Adrenal gland (tissue), 12 donors: ENCODE results near the gene ZCCHC17. TPM values are rescaled to one million over a fixed set of nuclear protein-coding genes. Genes with fewer than 3 reads are reported as not detected.

Experiments
- DNase-seq, 7 donors: peaks; one replicate each; pipeline ENCODE4 v3.0.0-alpha.2; 2019 to 2020
- H3K27ac ChIP-seq, 5 donors: fragments of 200-600 bp; sonication (generic) in 4 of 5; 1 replicate in 3 of 5; 2 replicates in 2 of 5; pipeline versions ENCODE4 v1.5.1 to v1.8.0; 2016 to 2020; ENCODE audit warnings: mild to moderate bottlenecking in 1 of 5
- H3K27me3 ChIP-seq: fragments of 200-600 bp; 2 replicates; pipeline ENCODE4 v1.8.0; 2021
- H3K36me3 ChIP-seq, 2 donors: fragments of 200-600 bp; replicated peaks in 1 of 2; 1 replicate in 1 of 2; 2 replicates in 1 of 2; pipeline versions ENCODE4 v1.5.1 to v1.8.0; 2018 to 2022
- H3K4me1 ChIP-seq, 2 donors: fragments of 200-600 bp; replicated peaks in 1 of 2; 1 replicate in 1 of 2; 2 replicates in 1 of 2; pipeline versions ENCODE4 v1.5.1 to v1.8.0; 2018 to 2021
- H3K4me3 ChIP-seq, 4 donors: fragments of 200-600 bp; sonication (generic) in 3 of 4; one replicate each; pipeline ENCODE4 v1.5.1; 2016 to 2018
- H3K9me3 ChIP-seq, 3 donors: fragments of 200-600 bp; sonication (generic) in 1 of 3; replicated peaks in 1 of 3; 1 replicate in 2 of 3; 2 replicates in 1 of 3; pipeline versions ENCODE4 v1.5.1 to v1.8.0; 2016 to 2021
- POLR2A ChIP-seq, 2 donors: fragments of 450-650 bp; IDR thresholded peaks; one replicate each; pipeline ENCODE4 v1.6.1; 2017; ENCODE audit warnings: antibody characterized with exemption in 2 of 2, mild to moderate bottlenecking in 2 of 2, moderate library complexity in 1 of 2
- WGBS, 4 donors: extraction: QIAGEN DNeasy Blood & Tissue Kit in 2 of 4; methylation state at CpG; one replicate each; pipeline versions ENCODE4 v1.1.5 to v1.1.7; 2013 to 2017; 5-methylcytosine and 5-hydroxymethylcytosine counted together
- intact Hi-C, 2 donors: fragments of 100-400 bp; cut with DNase I; formaldehyde crosslinking; loops; one replicate each; pipeline versions ENCODE4 v1.14.1 to v1.15.0; 2022 to 2023
- polyA plus RNA-seq, 3 donors: library from polyadenylated mRNA; stranded (reverse); fragments of 200-250 nt in 2 of 3; fragments of 350-450 nt in 1 of 3; fragmentation: Illumina TruSeq in 1 of 3; extraction: RNeasy Lipid Tissue Mini Kit (QIAGEN cat#74804) in 1 of 3; gene quantifications; one replicate each; pipeline ENCODE4 v1.2.3, GENCODE V29; 2013 to 2014
- total RNA-seq, 9 donors: library from RNA; depleted of rRNA in 4 of 9; stranded (reverse); fragments of >200 nt in 4 of 9; fragments of 120-200 nt in 1 of 9; fragmentation: NEBNext Ultra II Directional in 1 of 9; extraction: Animal tissue kit (Norgen Biotek cat#: 25700) in 1 of 9; gene quantifications; one replicate each; pipeline versions ENCODE4 v1.1.0 to v1.2.4, GENCODE V29; 2013 to 2023
- TF ChIP-seq, protein P1 (sequence below), 6 experiments: fragments of 450-650 bp in 4 of 6; fragments of 200-600 bp in 2 of 6; sonication (generic) in 1 of 6; IDR thresholded peaks; 1 replicate in 5 of 6; 2 replicates in 1 of 6; pipeline versions ENCODE4 v1.5.1 to v1.8.0; 2016 to 2021; ENCODE audit warnings: antibody characterized with exemption in 6 of 6, mild to moderate bottlenecking in 2 of 6, moderate library complexity in 1 of 6
- donor health status: healthy with polysubstance abuse.
- donor health status: Bipolar disorder and iron deficiency.
- donor health status: DM: yes; HTN: yes; CAD: no.
- donor health status: DM: no; HTN: no; CAD: no.
- donor health status: DM: no; HTN: no; CAD: no.
- donor health status: DM: yes; HTN: yes; CAD: no.

ZCCHC17 gene
- total and polyA plus RNA-seq, 12 donors = 20.9 to 62.1 (median 29.5) TPM

DNA sequence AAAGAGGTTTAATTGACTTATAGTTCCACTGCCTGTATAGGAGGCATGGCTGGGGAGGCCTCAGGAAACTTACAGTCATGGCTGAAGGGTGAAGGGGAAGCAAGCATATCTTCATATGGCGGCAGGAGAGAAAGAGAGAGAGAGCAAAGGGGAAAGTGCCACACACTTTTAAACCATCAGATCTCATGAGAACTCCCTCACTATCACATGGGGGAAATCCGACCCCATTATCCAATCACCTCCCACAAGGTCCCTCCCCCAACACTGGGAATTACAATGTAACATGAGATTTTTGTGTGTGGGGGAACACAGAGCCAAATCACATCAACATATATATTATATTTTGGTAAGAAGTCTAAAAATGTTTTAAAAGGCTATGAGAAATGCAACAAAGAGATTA lies 48.8 kb downstream of the ZCCHC17 start:
- peaks cover 0 to 33% of the 10 kb centered on the region in 2 donors for H3K36me3 ChIP-seq
- no peaks in the 10 kb centered on the region for H3K9me3 ChIP-seq
- H3K4me3 ChIP-seq = no peak overlapping the region
- no peaks in the 10 kb centered on the region for H3K4me1 ChIP-seq
- H3K27me3 ChIP-seq = no peaks in the 10 kb centered on the region
- DNase-seq = no peak
- WGBS, 4 donors = 89 to 97% (median 93%) methylated on average over 2 of the region's 2 CpGs
- no peak for TF ChIP-seq POLR2A (IDR thresholded peaks at IDR 0.05)
- no peak overlapping the region for H3K27ac ChIP-seq
- intact Hi-C loops = no loop called here

DNA sequence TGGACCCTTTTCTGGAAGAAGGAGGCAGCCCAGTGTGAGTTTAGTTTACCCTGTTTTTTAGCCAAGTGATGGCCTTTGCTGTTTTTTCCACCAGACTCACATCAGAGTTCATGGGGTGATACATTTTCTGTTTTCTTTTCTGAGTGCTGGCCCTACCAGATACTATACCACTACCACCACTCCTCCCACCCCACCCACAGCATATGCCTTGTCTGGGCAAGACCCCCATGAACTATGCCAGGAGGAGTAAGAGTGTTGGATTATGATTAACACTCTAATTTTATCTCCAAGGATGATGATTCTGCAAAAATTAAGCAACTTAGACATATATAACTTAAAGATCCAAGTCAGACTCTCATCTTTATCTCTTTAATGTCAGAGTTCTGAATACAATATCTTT lies 50.0 kb downstream of the ZCCHC17 start:
- Histone ChIP-seq H3K4me1 (no peaks in the 10 kb centered on the region), H3K9me3 (no peaks in the 10 kb centered on the region), H3K27me3 (no peaks in the 10 kb centered on the region), H3K36me3 (peaks cover 0 to 36% of the 10 kb centered on the region in 2 donors), H3K27ac (no peak overlapping the region), H3K4me3 (no peak overlapping the region)
- intact Hi-C loops = no loop called here
- DNase-seq = no peak
- TF ChIP-seq, protein P1, sequence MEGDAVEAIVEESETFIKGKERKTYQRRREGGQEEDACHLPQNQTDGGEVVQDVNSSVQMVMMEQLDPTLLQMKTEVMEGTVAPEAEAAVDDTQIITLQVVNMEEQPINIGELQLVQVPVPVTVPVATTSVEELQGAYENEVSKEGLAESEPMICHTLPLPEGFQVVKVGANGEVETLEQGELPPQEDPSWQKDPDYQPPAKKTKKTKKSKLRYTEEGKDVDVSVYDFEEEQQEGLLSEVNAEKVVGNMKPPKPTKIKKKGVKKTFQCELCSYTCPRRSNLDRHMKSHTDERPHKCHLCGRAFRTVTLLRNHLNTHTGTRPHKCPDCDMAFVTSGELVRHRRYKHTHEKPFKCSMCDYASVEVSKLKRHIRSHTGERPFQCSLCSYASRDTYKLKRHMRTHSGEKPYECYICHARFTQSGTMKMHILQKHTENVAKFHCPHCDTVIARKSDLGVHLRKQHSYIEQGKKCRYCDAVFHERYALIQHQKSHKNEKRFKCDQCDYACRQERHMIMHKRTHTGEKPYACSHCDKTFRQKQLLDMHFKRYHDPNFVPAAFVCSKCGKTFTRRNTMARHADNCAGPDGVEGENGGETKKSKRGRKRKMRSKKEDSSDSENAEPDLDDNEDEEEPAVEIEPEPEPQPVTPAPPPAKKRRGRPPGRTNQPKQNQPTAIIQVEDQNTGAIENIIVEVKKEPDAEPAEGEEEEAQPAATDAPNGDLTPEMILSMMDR (IDR thresholded peaks at IDR 0.05) = no peak
- TF ChIP-seq POLR2A (IDR thresholded peaks at IDR 0.05) = no peak

DNA sequence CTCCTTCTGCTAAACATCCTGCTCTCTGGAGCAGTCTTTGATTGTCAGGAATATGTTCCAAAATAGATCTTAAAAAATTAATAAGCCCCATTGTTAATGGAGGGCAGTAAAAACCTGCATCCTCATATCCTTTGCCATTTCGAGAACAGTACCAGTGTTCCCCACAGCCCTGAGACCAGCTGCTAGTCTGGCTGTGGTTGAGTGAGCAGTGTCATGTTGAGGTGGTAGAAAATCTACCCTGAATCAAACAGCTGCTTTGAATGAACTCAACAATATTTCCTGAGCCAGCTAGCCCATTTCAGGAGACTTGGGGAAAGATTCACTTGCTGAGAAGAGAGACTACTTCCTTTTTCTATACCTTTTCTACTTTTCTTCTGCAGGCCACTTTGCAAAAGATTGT lies 51.6 kb downstream of the ZCCHC17 start:
- intact Hi-C loops = no loop called here
- no peak for DNase-seq
- Histone ChIP-seq H3K27ac (no peak overlapping the region), H3K9me3 (no peaks in the 10 kb centered on the region), H3K4me3 (no peak overlapping the region), H3K4me1 (no peaks in the 10 kb centered on the region), H3K27me3 (no peaks in the 10 kb centered on the region), H3K36me3 (peaks cover 0 to 36% of the 10 kb centered on the region in 2 donors)
- WGBS, 4 donors = 82 to 100% (median 97%) methylated on average over 1 of the region's 1 CpG
- TF ChIP-seq POLR2A (IDR thresholded peaks at IDR 0.05) = no peak
- TF ChIP-seq, protein P1 (IDR thresholded peaks at IDR 0.05) = no peak

DNA sequence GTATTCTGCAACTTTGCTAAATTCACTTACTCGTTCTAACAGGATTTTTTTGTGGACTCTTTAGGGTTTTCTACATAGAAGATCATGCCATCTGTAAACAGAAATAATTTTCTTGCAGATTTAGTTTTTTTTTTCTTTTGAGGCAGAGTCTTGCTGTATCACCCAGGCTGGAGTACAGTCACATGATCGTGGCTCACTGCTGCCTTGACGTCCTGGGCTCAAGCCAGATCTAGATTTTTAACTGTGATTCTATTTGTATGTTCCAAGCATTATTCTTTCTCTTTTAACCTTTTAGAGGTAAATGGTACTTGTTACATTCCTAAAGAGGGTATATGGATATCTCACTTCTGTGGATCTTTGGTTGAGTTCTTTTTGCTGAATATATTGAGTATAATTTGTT lies 57.5 kb downstream of the ZCCHC17 start:
- intact Hi-C loops = no loop called here
- peak; percentile 38 to 74 (median 65) for DNase-seq
- no peak for TF ChIP-seq POLR2A (IDR thresholded peaks at IDR 0.05)
- TF ChIP-seq, protein P1 (IDR thresholded peaks at IDR 0.05) = no peak
- H3K27ac ChIP-seq = peak overlapping the region in 2 of 5 donors; percentile 7 to 50
- H3K4me1 ChIP-seq = peaks cover 8 to 10% of the 10 kb centered on the region in 2 donors
- no peaks in the 10 kb centered on the region for H3K9me3 ChIP-seq
- peaks cover 0 to 13% of the 10 kb centered on the region in 2 donors for H3K36me3 ChIP-seq
- H3K27me3 ChIP-seq = no peaks in the 10 kb centered on the region
- 28 to 40% (median 33%) methylated on average over 3 of the region's 3 CpGs for WGBS, 4 donors
- no peak overlapping the region for H3K4me3 ChIP-seq

DNA sequence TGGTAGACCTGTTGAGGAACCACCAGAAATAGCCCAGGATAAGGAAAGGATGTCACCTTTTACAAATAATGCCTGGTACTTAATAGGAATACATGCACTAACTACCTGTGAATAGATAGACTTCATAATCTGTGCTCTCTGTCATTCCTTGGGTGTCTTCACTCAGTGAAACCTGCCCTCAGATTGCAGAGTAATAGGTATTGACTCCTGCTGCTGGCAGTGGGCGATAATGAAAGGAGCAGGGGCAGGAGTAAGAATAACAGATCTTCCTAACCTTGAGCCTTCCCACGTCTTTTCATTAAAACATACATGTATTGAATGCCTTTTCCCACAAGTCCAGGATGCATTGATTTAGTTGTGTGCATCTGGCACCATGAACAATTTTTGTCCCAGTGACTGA lies 59.6 kb downstream of the ZCCHC17 start:
- Histone ChIP-seq H3K4me1 (peaks cover 8 to 10% of the 10 kb centered on the region in 2 donors), H3K36me3 (peaks cover 0 to 12% of the 10 kb centered on the region in 2 donors)
- WGBS, 4 donors = 93 to 99% (median 94%) methylated on average over 2 of the region's 2 CpGs

More for the DNA sequence above, 59.6 kb downstream of the ZCCHC17 start:
- H3K4me3 ChIP-seq = no peak overlapping the region
- no peaks in the 10 kb centered on the region for H3K27me3 ChIP-seq
- H3K9me3 ChIP-seq = no peaks in the 10 kb centered on the region
- no peak overlapping the region for H3K27ac ChIP-seq
- TF ChIP-seq, protein P1 (IDR thresholded peaks at IDR 0.05) = no peak
- TF ChIP-seq POLR2A (IDR thresholded peaks at IDR 0.05) = no peak
- intact Hi-C loops = no loop called here
- no peak for DNase-seq
